ENCODE measurements around the gene PDE2A.

Gene PDE2A

DNA sequence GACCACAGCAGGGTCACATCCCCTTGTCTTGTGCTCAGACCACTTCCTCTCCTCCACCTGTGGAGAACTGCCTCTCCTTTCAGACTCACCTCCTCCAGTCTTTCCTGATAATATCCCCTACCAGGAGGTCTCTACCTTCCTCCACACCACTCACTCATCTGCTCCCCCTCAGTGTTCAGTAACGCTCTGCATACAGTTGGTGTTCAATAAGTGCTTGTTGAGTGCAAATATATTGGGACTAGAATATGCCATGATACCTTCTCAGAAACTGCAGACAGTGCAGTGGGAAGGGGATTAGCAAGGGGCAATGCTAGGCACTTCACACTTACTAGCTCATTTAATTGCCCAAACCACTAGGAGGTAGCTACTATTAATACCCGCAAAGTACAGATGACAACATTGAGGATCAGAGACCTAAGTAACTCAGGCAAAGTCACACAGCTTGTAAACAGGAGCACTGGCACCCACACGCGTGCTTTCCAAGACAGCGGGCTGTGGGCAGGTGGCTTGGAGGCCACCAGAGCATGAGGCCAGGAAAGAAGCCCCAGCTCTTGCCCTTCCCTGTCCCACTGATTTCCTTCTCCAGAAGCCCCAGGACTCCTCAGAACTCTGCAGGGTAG is 8.1 kb upstream of the PDE2A start:
- no peak for DNase-seq

DNA sequence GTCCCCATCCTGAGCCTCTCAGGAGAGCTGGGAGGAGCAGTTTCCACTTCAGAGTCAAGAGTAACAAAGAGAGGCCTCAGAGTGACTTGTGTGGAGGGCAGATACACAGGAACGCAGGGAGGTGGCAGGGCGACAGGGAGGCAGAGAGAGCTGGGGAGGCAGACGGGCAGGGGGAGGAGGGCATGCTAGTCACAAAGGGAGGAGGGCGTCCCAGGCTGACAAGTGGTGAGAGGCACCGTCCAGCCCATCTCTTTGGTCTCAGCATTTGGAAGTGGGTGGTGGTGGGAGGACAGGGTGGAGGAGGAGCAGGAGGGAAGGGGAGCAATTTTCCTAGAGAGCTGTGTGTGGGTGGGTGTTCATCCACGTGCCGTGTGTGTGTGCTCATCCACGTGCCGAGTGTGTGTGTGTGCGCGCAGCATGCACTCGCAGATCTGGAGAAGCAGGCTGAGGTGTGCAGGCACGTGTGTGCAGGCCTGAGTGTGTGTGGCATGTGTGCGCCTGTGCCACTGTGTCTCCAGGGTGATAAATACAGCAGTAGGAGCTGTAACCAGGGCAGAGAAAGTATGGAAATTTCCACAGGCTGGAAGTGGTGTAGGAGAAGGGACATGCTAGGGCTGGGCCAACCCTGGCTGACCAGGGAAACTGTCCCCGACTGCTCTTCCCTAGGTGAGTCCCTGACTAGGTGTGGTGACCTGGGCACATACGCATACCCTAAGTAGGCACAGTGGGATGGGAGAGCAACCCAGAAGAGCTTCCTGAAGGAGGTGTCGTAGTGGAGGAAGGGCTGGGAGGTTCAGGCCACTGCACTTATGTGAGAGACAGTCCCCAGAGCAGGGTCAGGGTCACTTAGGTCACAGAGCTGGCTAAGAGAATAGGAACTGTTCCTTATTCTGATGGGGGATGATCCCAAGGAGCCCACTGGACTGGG is 7.3 kb upstream of the PDE2A start:
- DNase-seq: no peak

DNA sequence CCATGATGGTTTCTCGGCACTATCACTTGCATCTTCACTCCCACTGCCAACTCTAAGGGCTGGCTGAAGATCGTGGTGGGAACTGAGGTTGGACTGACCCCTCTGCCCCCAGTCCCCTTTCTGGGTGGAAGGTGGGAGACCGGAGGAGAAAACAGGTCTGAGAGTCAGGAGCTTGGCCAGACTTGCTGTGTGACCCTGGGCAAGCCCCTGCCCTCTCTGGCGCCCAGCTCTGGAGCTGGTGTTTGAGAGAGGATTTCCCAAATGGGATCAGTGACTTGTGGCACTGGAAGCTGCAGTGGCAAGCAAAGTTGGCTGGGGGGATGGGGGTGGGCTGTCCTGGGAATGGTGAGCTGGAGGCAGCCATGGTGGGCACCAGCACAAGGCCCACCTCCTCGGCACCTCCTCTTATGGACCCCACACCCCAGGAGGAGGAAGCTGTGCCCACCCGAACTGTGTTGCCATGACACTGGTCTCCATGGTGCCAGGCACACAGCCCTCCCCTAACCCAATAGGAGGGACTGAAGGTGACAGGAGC is 6.5 kb upstream of the PDE2A start:
- no peak for DNase-seq

DNA sequence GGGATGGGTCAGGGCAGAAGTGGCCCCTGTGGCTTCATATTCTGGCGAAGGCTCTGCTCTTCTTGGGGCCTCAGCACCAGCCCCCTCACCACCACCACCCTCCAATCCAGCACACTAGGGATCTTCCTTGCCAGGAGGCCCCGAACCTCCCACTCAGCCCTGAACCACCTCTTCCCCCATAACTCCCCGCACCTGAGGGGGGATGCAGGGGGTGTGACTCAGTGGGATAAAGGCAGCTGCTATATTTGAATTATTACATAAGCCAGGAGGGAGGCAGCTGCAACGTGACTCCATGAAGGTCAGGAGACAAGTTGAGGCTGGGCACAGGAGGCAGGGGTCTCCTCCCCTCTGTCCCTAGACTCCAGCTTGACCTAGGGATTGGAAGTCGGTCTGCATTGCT is 5.6 kb upstream of the PDE2A start:
- no peak for DNase-seq

DNA sequence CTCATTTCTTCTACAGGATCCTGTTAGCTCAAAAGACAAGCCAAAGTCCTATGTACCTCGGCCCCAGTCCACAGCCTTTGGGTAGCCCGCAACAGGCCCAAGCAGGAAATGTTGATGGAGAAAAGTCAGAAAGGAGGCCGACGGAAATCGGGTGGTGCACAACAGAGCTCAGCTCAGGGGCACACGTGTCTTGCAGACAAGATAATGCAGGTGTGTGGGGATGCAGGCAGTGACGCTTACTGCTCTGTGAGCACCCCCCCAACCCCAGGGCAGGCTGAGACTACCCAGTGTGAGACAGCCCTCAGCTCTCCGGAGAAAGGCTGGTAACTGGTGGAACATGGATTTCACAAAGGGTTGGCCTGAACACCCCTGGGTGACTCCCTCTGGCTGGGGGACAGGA is 4.3 kb upstream of the PDE2A start:
- no peak for DNase-seq

DNA sequence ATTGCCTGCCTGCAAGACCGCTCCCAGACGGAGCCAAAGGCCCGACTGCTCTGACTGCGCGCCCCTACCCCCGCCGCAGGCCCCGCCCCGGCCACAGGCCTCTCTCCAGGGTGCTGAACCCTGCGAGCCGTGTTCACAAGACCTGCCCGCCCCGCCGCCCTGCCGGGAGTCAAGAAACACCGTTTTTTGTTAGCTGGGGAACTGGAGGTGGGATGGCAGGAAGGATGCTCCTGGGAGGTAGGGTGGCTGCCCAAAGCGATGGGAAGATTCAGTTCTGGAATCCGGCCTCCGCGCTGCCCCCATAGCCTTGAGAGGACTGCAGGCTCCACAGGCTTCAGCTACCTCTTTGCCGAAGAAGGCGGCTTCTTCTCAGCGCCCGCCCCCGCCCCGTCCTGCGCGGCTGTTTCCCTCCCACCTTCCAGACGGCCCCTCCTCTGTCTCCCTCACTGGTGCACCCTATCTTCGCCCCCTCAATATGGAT is 2.7 kb upstream of the PDE2A start:
- peak; percentile 31 for DNase-seq

DNA sequence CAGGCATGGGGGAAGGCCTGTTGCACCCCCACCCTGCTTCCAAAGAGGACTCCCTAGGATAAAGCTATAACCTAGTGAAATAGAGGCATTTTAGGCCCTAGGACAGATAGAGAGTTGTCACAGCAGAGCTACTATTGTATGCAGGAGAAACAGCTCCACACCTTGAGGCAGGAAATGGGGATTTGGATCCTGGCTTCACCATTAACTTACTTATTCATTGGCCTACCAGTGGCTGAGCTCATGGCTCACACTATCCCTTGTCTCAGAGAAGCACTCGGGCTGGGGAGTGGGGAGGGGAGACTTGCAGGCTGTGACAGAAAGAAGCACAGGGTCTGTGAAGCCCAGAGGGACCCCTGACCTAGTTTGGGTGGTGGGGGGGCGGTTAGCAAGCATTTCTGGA is 999 bp upstream of the PDE2A start:
- DNase-seq: no peak

DNA sequence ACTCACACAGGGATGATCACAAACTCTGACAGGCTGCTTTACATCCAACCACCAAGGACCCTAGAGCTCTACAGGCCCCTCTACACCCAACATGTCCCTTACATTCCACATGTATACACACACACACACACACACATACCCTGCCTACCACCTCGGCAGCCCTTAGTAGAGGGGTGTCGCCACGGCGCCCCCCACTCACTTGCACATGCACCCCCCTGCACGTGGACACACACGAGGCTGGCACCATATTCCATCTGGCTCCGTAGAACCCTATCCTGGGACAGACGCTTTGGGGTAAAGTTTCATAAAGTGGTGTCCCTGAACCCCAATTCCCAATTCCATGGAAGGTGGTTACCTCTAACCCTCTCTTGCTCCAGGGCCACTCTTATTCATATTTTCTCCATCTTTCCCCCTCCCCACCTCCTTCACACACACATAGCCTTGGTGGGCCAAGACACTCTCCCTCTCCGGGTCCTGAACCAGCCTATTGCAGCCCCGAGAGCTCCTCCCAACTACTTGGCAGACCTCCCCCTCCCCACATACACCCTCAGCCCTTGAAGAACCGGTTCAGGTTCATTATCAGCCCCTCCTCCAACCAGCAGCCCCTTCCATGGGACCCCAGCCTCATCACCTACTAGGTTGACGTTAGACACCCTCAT is 809 bp downstream of the PDE2A start:
- DNase-seq: no peak

DNA sequence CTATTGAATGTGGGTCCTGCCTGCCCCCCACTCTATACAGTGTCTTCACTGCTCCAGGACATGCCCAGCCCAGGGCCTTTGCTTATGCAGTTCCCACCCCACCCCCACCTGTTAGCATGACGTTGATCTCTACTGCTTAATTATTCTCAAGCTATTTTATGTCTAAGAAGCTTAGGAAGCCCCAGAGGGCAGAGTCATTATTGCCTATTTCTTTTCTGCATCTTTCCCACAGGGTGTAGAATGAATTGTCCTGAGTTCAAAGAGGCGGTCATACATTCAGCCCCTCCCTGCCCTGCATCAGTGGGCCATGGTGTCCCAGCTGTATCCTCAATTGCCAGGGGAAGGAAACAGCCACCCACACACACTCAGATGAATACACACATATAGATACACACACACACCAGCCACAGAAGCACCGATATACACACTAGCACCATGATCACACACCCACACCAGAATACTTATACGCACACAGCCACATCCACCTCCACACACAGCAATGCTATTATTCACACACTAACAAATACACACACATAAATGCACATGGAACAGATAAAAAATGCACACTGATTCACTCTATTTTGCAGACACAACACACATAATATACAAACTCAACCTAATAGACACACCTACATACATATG is 1.5 kb downstream of the PDE2A start:
- DNase-seq: no peak

DNA sequence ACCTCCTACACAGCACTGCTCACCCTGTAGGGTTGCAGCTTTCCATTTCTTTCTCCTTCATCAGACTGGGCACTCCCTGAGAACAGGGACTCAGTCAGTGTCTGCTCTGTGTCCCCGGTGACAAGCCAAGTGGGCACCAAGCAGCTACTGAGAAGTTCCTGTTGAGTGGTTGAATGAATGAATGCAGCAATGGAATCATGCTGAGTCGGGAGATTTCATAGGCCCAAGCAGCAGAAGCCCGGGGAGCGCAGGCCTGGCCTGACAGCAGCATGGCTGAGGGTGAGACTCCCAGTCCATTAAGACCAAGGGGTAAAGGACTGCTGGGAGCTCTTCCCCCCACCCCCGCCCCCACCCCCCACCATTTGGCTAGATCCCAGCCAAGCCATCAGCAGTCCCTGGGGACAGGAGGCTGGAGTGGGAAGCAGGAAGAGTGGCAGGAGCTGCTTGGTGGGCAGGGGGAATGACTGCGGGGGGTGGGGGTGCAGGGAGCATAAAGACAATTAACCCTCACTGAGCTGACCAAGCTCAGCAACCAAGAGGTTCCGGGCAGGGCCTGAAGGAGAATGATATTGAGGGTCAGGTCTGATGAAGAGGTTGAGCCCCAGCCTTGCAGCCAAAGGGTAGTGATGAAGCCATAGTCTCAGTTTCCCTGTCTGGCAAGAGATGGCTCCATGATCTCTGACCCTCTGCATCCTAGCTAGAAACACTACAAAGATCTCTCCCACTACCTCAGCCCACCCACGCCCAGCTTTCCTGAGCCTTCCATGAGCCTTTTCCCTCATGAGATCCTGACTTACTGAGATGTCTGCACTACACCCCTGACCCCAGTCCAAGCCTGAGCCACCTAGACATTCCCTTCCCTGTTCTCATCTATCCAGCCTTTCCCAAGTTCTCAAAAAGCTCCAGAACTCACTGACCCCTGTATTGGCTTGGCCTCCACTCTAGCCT is 2.8 kb downstream of the PDE2A start:
- no peak for DNase-seq

DNA sequence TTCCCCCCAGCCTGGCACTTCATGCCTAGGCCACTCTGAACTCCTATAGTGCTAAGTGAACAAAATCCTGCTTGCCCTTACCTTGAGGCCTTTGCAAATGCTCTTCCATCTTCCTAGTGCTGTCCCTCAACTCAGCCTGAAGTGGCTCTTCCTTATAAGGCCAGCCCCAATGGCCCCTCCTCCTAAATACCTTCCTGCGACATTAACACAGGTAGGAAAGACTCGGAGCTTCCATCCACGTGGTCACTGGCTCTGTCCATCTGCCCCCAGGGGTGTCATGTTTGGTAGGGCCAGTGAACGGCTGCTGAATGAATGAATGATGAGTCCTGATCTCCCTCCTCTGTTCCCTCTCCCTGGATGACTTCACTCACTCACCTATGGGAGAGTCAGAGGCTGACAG is 4.2 kb downstream of the PDE2A start:
- DNase-seq: no peak

DNA sequence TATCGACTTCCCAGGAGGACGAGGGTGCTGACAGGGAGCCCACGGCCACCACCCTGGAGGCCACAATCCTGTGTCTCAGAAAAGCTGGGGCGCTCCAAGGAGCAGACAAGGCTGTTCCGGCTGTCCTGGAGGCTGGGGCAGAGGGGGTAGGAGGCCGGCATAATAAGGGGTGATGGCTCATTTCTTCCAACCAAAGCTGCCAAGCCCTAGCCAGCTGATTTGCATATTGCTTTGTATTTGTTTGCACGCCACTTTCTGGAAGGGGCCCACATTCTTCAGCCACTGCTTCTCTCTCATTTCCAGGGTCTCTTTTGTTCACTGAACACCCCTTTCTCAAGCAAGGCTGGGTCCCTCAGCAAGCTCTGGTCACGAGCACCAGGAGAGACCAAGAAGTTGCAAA is 4.7 kb downstream of the PDE2A start:
- DNase-seq: no peak

DNA sequence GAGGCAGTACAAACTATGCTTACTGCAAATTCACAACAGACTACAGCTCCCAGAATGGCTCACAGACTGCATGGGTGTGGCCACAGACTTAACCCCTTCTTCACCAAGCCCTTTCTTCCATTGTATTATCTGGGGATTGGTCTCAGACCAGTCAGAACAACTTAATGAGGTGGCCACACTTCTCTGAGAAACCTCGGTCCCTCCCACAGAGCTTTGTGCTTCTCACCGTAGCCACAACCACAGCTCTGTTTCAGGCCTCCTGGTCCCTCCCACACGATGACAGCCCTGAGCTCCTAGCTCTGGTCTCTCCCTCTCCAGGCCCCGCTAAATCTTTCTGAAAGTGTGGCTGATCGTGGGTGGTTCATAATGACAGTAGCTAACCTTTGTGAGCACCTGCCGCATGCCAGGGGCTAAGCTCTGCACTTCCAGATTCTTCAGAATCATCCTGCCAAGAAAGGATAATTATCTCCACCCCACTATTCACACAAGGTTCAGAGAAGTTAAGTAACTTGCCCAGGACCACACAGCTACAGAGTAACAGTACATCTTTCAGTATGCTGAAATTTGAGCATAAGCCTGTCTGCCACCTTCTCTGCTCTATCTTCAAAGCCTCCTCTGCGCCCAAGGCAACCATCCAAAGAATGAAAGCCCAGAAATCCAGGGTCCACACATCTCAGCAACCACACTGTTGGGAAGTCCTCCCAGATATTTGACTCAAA is 5.4 kb downstream of the PDE2A start:
- DNase-seq: no peak

DNA sequence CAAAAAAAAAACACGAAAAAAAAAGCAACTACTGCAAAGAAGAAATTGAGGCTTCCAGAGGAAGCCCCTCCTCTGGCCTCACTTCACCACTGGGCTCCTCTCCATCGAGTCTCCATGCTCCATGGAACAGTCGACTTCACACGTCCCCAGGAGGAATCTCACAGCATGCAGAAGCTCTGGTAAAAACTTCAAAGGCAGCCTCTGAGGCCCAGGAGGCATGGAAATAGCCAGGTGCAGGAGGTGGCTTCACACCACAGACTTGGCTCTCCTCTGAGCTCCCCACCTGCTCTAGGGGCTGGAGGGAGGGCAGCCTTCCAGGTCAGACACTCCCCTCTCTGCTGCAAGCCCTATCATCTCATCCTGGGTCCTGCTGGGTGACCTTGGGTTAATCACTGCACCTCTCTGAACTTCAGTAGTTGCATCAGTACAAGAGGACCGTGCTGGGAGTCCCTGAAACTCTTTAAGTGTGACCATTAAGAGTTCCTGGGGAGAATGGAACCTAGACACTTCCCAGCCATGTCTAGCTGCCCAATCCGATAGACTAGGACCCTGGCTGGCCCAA is 8.2 kb downstream of the PDE2A start:
- no peak for DNase-seq

DNA sequence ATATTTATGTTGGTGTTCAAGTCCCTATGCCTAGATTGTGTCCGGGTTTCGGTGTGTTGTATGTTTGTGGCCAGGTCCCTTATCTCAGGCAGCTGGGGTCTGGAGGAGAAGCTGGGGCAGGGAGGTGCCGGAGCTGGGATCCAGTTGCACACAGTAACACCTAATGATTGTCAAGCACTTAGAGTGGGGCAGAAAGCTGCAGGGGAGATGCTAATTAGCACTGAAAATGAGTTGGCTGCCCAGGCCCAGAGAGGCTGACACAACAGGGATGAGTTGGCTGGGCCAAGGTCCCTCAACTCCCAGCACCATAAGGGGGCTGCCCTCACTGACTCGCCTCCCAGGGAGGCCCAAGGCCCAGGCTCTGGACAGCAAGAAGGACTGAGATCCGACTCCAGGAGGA is 12.2 kb downstream of the PDE2A start:
- no peak for DNase-seq

DNA sequence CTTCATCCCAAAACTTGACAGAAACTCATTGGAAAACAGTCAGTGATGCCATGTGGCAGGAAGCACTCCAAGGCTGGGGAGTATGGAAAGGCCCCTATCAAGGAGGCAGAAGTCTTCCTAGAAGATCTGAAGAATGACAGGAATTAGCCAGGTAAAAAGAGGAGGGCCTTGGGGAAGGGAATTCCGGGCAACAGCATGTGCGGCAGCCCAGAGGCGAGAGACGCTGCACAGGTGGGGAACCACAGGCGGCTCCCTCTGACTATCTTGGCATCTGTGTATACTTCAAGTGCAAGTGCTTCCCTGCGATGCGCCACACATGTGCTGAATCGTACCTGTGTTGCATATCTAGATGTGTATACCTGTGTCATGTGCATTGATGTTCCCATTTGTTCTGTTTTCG is 12.7 kb downstream of the PDE2A start:
- DNase-seq: no peak

DNA sequence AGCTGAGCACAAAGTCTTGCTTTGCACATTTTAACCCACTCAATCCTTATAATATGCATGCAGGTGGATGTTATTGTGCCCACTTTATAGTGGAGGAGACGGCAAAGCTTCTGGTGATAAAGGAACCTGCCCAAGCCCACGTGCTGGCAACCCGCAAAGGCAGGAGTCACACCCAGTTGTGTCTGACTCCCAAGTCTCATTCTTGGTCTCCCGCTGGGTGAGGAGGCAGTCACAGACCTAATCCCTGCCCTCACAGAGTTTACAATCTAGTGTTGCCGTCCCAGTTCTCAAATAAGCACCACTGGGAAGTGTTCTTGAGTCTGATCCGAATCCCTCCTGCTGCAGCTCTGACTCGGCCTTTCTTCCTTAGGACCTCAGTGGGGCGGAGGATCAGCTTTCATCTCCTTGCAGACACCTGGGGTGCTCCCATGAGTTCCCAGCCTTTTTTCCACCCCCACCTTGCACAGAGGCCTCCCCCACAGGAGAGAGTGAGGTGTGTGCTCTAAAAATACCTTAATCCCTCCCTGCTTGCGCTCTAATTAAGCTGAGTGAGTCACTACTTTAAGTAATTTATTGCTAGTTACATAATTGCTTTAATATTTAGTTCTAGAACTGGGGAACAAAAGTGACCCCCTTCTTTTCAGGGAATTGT is 15.1 kb downstream of the PDE2A start:
- DNase-seq: no peak

DNA sequence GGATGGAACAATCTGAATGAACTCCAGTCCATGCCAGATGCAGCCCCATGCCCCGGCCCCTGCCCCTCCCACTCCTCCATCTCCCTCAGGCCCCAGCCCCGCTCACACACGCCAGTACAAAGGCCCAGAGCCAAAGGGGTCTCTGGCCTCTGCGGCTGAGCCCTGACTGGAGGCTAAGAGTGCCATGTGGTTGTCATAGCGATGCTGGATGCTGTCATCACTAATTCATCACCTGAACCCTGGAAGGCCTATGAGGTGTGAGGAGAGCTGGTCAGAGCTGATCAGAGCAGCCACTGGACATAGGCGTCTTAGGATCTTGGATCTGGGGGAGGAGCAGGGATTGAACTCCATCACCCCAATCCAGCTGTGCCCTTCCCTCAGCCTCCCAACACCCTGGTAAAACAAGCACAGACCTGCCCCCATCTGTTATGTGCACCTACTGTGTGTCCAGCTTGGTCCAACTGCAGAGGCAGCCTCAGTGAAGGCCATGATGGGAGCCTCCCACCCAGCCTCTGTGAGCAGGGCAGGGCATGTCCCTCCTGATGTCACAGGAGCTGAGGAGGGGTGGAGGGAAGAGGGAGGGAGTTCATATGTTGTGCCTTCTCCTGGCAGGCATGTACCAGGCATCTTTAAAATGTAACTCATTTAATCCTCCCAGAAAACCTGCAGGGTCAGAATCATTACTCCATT is 16.7 kb downstream of the PDE2A start:
- no peak for DNase-seq

DNA sequence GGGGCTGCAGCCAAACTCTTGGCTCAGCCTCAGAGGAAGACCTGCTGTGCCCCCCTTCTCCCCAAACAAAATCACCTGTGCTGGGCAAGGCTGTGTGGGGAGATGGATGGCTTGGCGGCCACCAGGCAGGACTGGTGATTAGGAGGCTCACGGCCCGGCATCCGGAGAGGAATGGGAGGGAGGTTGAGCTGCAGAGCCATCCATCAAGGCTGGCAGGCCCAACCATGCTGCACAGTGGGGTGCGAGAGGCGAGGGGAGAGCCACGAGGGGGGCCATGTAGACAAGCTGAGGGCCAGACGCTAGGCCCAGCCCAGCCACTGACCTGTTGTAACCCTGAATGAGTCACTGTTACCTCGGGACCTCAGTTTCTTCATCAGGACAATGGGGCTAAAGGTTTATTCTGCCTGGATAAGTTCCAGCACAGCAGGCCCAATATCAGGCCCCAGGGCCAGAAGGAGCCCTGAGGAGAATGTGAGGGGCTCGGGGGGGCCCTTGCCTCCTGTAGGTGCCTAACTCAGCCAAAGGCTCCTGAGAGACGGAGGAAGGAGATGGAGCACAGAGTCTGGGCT is 18.2 kb downstream of the PDE2A start:
- DNase-seq: no peak
